ENCODE measurements around the gene PTGER3. TPM values are rescaled to one million over a fixed set of nuclear protein-coding genes. Genes with fewer than 3 reads are reported as not detected.

PTGER3 gene
- total and polyA plus RNA-seq, 7 experiments from 2014 or later, result 0.07 to 4.3 (median 3.1) TPM; not detected in 3

DNA sequence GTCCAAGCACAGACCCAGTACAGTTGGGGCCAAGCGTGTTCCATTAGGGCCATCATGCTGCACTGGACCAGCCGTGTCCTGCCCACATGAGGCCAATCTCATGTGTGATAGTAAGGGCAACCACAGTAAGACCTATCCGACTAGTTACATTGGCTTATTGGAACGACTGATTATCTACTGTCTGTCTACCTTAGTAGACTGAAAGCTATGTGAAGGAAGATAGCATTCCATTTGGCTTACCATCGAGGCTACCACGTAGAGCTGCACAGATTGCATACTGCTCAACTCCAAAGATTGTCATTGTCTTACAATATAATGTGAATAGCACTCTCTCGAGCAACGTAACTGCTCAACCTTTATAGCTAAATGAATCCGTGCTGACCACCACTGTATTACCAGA, 10.6 kb downstream of the PTGER3 start:
- Histone ChIP-seq H3K4me1 (ENCODE audit: control insufficient read depth in 2 of 2, insufficient read depth in 2 of 2, low read length in 2 of 2) (no peaks in the 10 kb centered on the region), H3K27ac (ENCODE audit: low read depth, low read length) (no peak overlapping the region), H3K27me3 (ENCODE audit: control insufficient read depth in 2 of 2, insufficient read depth in 2 of 2, low read length in 2 of 2) (peaks cover 0 to 6% of the 10 kb centered on the region in 2 donors), H3K4me3 (ENCODE audit: low read length) (no peak overlapping the region), H3K36me3 (ENCODE audit: control insufficient read depth in 2 of 3, insufficient read depth in 3 of 3, low read length in 3 of 3) (no peaks in the 10 kb centered on the region), H3K9me3 (ENCODE audit: control insufficient read depth in 2 of 3, low read length in 3 of 3) (no peaks in the 10 kb centered on the region)
- Mint-ChIP-seq H3K27ac (no peak overlapping the region), H3K36me3 (peaks cover 0 to 3% (median 0%) of the 10 kb centered on the region in 5 donors), H3K4me3 (no peak overlapping the region), H3K4me1 (no peaks in the 10 kb centered on the region), H3K27me3 (peaks cover 36 to 61% (median 49%) of the 10 kb centered on the region in 5 donors), H3K9me3 (no peaks in the 10 kb centered on the region)
- CTCF ChIA-PET, result no interaction called here
- POLR2A ChIA-PET, result no interaction called here
- intact Hi-C loops (cut with micrococcal nuclease), result no loop called here
- no peak for ATAC-seq
- no peak for DNase-seq

GRCh38 chr1:71033136-71033535, 14.5 kb downstream of the PTGER3 start:
- Mint-ChIP-seq H3K9me3 (no peaks in the 10 kb centered on the region), H3K36me3 (peaks cover 0 to 3% (median 0%) of the 10 kb centered on the region in 5 donors), H3K27me3 (peaks cover 18 to 53% (median 35%) of the 10 kb centered on the region in 5 donors), H3K4me3 (no peak overlapping the region), H3K27ac (no peak overlapping the region), H3K4me1 (no peaks in the 10 kb centered on the region)
- DNase-seq, result no peak
- Histone ChIP-seq H3K27ac (ENCODE audit: low read depth, low read length) (no peak overlapping the region), H3K36me3 (ENCODE audit: control insufficient read depth in 2 of 3, insufficient read depth in 3 of 3, low read length in 3 of 3) (no peaks in the 10 kb centered on the region), H3K27me3 (ENCODE audit: control insufficient read depth in 2 of 2, insufficient read depth in 2 of 2, low read length in 2 of 2) (peaks cover 0 to 6% of the 10 kb centered on the region in 2 donors), H3K4me1 (ENCODE audit: control insufficient read depth in 2 of 2, insufficient read depth in 2 of 2, low read length in 2 of 2) (no peaks in the 10 kb centered on the region), H3K4me3 (ENCODE audit: low read length) (no peak overlapping the region), H3K9me3 (ENCODE audit: control insufficient read depth in 2 of 3, low read length in 3 of 3) (no peaks in the 10 kb centered on the region)
- POLR2A ChIA-PET, result no interaction called here
- intact Hi-C loops (cut with micrococcal nuclease), result no loop called here
- CTCF ChIA-PET, result no interaction called here
- ATAC-seq, result no peak

GRCh38 chr1:71031426-71031825, 16.2 kb downstream of the PTGER3 start:
- no peak overlapping the region for H3K27ac ChIP-seq (ENCODE audit: low read depth, low read length)
- ChIA-PET POLR2A (no interaction called here), CTCF (no interaction called here)
- H3K27me3 ChIP-seq (ENCODE audit: control insufficient read depth in 2 of 2, insufficient read depth in 2 of 2, low read length in 2 of 2), result peaks cover 0 to 6% of the 10 kb centered on the region in 2 donors
- no peak overlapping the region for H3K4me3 ChIP-seq (ENCODE audit: low read length)
- Mint-ChIP-seq H3K27ac (no peak overlapping the region), H3K36me3 (peaks cover 0 to 3% (median 0%) of the 10 kb centered on the region in 5 donors), H3K4me3 (no peak overlapping the region), H3K27me3 (peaks cover 18 to 59% (median 40%) of the 10 kb centered on the region in 5 donors), H3K4me1 (no peaks in the 10 kb centered on the region), H3K9me3 (no peaks in the 10 kb centered on the region)
- no peak for ATAC-seq
- no peaks in the 10 kb centered on the region for H3K36me3 ChIP-seq (ENCODE audit: control insufficient read depth in 2 of 3, insufficient read depth in 3 of 3, low read length in 3 of 3)
- H3K4me1 ChIP-seq (ENCODE audit: control insufficient read depth in 2 of 2, insufficient read depth in 2 of 2, low read length in 2 of 2), result no peaks in the 10 kb centered on the region
- DNase-seq, result no peak
- intact Hi-C loops (cut with micrococcal nuclease), result no loop called here
- H3K9me3 ChIP-seq (ENCODE audit: control insufficient read depth in 2 of 3, low read length in 3 of 3), result no peaks in the 10 kb centered on the region

- H3K9me3 ChIP-seq (ENCODE audit: control insufficient read depth in 2 of 3, low read length in 3 of 3), result no peaks in the 10 kb centered on the region
- intact Hi-C loops (cut with micrococcal nuclease), result no loop called here
- no peaks in the 10 kb centered on the region for H3K4me1 ChIP-seq (ENCODE audit: control insufficient read depth in 2 of 2, insufficient read depth in 2 of 2, low read length in 2 of 2)
- ChIA-PET CTCF (interaction anchor here (0.7 kb wide), 2 partner anchors 20 to 178 kb away, joined by 3 to 5 read pairs; no protein-coding TSS in a partner anchor), POLR2A (no interaction called here)
- no peak overlapping the region for H3K4me3 Mint-ChIP-seq
- no peak overlapping the region for H3K27ac ChIP-seq (ENCODE audit: low read depth, low read length)
- H3K4me1 Mint-ChIP-seq, result no peaks in the 10 kb centered on the region
- no peaks in the 10 kb centered on the region for H3K36me3 Mint-ChIP-seq
- peaks cover 0 to 6% of the 10 kb centered on the region in 2 donors for H3K27me3 ChIP-seq (ENCODE audit: control insufficient read depth in 2 of 2, insufficient read depth in 2 of 2, low read length in 2 of 2)
- ATAC-seq, result no peak
- H3K27me3 Mint-ChIP-seq, result peaks cover 10 to 48% (median 31%) of the 10 kb centered on the region in 5 donors
- H3K27ac Mint-ChIP-seq, result no peak overlapping the region
- no peak for DNase-seq
- H3K4me3 ChIP-seq (ENCODE audit: low read length), result no peak overlapping the region
- H3K9me3 Mint-ChIP-seq, result no peaks in the 10 kb centered on the region
- no peaks in the 10 kb centered on the region for H3K36me3 ChIP-seq (ENCODE audit: control insufficient read depth in 2 of 3, insufficient read depth in 3 of 3, low read length in 3 of 3)
Observed at GRCh38 chr1:71030026-71030425, 17.6 kb downstream of the PTGER3 start.

DNA sequence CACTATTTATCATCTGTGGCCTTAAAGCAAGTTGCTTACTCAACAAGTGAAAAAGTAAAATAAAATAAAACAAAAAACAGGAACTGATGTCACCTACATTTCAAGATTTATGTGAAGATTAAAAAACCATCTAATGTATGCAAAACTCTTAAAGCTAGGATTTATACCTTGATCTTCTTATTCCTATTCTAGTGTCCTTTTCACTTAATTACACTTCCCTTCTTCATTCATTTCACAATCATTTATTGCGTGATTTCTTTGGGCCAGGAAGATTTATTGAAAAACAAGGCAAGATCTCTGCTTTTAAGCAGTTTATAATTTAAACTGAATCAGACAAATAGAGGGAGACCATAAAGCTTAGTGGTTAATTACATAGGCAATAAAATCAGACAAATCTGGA, 18.6 kb downstream of the PTGER3 start:
- no peak overlapping the region for H3K27ac Mint-ChIP-seq
- H3K4me3 Mint-ChIP-seq, result no peak overlapping the region
- ChIA-PET CTCF (no interaction called here), POLR2A (no interaction called here)
- H3K27me3 Mint-ChIP-seq, result peaks cover 13 to 52% (median 30%) of the 10 kb centered on the region in 5 donors
- H3K9me3 Mint-ChIP-seq, result no peaks in the 10 kb centered on the region
- no peaks in the 10 kb centered on the region for H3K4me1 Mint-ChIP-seq
- DNase-seq, result no peak
- Histone ChIP-seq H3K4me3 (ENCODE audit: low read length) (no peak overlapping the region), H3K36me3 (ENCODE audit: control insufficient read depth in 2 of 3, insufficient read depth in 3 of 3, low read length in 3 of 3) (no peaks in the 10 kb centered on the region), H3K4me1 (ENCODE audit: control insufficient read depth in 2 of 2, insufficient read depth in 2 of 2, low read length in 2 of 2) (no peaks in the 10 kb centered on the region), H3K27me3 (ENCODE audit: control insufficient read depth in 2 of 2, insufficient read depth in 2 of 2, low read length in 2 of 2) (peaks cover 0 to 6% of the 10 kb centered on the region in 2 donors), H3K27ac (ENCODE audit: low read depth, low read length) (no peak overlapping the region), H3K9me3 (ENCODE audit: control insufficient read depth in 2 of 3, low read length in 3 of 3) (no peaks in the 10 kb centered on the region)
- intact Hi-C loops (cut with micrococcal nuclease), result no loop called here
- ATAC-seq, result no peak
- no peaks in the 10 kb centered on the region for H3K36me3 Mint-ChIP-seq

DNA sequence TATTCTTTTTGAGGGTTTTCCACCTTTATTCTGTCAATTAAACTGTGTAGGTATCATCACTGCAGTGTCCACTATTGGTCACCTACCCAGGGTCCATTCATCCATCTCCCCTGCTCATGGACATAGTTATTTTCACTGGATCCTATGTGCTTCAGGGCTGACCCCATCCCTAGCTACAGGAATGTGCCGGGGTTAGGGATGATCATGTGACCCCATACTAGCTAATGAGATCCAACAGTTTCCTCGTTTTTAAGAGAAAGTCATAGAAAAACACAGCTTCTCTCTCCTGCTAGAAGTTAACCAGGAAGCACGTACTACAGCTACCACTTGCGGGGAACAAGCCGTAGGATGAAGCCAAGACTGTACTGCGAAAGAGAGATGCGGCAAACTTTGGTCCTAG, 19.6 kb downstream of the PTGER3 start:
- ChIA-PET CTCF (no interaction called here), POLR2A (no interaction called here)
- intact Hi-C loops (cut with micrococcal nuclease), result no loop called here
- Histone ChIP-seq H3K4me3 (ENCODE audit: low read length) (no peak overlapping the region), H3K27me3 (ENCODE audit: control insufficient read depth in 2 of 2, insufficient read depth in 2 of 2, low read length in 2 of 2) (no peaks in the 10 kb centered on the region), H3K4me1 (ENCODE audit: control insufficient read depth in 2 of 2, insufficient read depth in 2 of 2, low read length in 2 of 2) (no peaks in the 10 kb centered on the region), H3K27ac (ENCODE audit: low read depth, low read length) (no peak overlapping the region), H3K9me3 (ENCODE audit: control insufficient read depth in 2 of 3, low read length in 3 of 3) (no peaks in the 10 kb centered on the region), H3K36me3 (ENCODE audit: control insufficient read depth in 2 of 3, insufficient read depth in 3 of 3, low read length in 3 of 3) (no peaks in the 10 kb centered on the region)
- H3K36me3 Mint-ChIP-seq, result no peaks in the 10 kb centered on the region
- no peaks in the 10 kb centered on the region for H3K4me1 Mint-ChIP-seq
- H3K4me3 Mint-ChIP-seq, result no peak overlapping the region
- no peak overlapping the region for H3K27ac Mint-ChIP-seq
- no peak for DNase-seq
- H3K9me3 Mint-ChIP-seq, result no peaks in the 10 kb centered on the region
- no peak for ATAC-seq
- peaks cover 9 to 43% (median 25%) of the 10 kb centered on the region in 5 donors for H3K27me3 Mint-ChIP-seq

- intact Hi-C loops (cut with micrococcal nuclease), result no loop called here
- no peak overlapping the region for H3K27ac ChIP-seq (ENCODE audit: low read depth, low read length)
- Mint-ChIP-seq H3K36me3 (no peaks in the 10 kb centered on the region), H3K27me3 (peaks cover 7 to 35% (median 21%) of the 10 kb centered on the region in 5 donors), H3K9me3 (no peaks in the 10 kb centered on the region), H3K4me1 (no peaks in the 10 kb centered on the region), H3K27ac (no peak overlapping the region), H3K4me3 (no peak overlapping the region)
- no peaks in the 10 kb centered on the region for H3K9me3 ChIP-seq (ENCODE audit: control insufficient read depth in 2 of 3, low read length in 3 of 3)
- CTCF ChIA-PET, result no interaction called here
- no peak overlapping the region for H3K4me3 ChIP-seq (ENCODE audit: low read length)
- POLR2A ChIA-PET, result no interaction called here
- H3K4me1 ChIP-seq (ENCODE audit: control insufficient read depth in 2 of 2, insufficient read depth in 2 of 2, low read length in 2 of 2), result no peaks in the 10 kb centered on the region
- ATAC-seq, result no peak
- H3K27me3 ChIP-seq (ENCODE audit: control insufficient read depth in 2 of 2, insufficient read depth in 2 of 2, low read length in 2 of 2), result no peaks in the 10 kb centered on the region
- DNase-seq, result no peak
- no peaks in the 10 kb centered on the region for H3K36me3 ChIP-seq (ENCODE audit: control insufficient read depth in 2 of 3, insufficient read depth in 3 of 3, low read length in 3 of 3)
Observed at GRCh38 chr1:71026093-71026492, 21.5 kb downstream of the PTGER3 start.

Data from naive thymus-derived CD4-positive, alpha-beta T cell (primary cell).